Ascending aorta (tissue), 2 donors: ENCODE results near the gene TUBB2A. TPM values are rescaled to one million over a fixed set of nuclear protein-coding genes. Genes with fewer than 3 reads are reported as not detected.
"Not testable (repeated sequence)": the region's sequence is repeated elsewhere in the genome, so short reads cannot be mapped to it uniquely, and the experiment has no call there.

ENCODE experiments used
- DNase-seq, 2 donors: peaks; one replicate each; pipeline ENCODE4 v3.0.0-alpha.2; 2019; ENCODE audit warnings: low spot score in 2 of 2
- H3K27ac ChIP-seq, 2 donors: fragments of 200-600 bp; sonication (generic); one replicate each; pipeline ENCODE4 v1.5.1; 2016 to 2017; ENCODE audit warnings: mild to moderate bottlenecking in 1 of 2
- H3K27me3 ChIP-seq: fragments of 200-600 bp; sonication (generic); one replicate; pipeline ENCODE4 v1.5.1; 2017
- H3K36me3 ChIP-seq, 2 donors: fragments of 200-600 bp; sonication (generic); one replicate each; pipeline ENCODE4 v1.5.1; 2016
- H3K4me1 ChIP-seq, 2 donors: fragments of 200-600 bp; sonication (generic); one replicate each; pipeline ENCODE4 v1.5.1; 2016 to 2017; ENCODE audit warnings: mild to moderate bottlenecking in 1 of 2
- H3K4me3 ChIP-seq, 2 donors: fragments of 200-600 bp; sonication (generic); one replicate each; pipeline ENCODE4 v1.5.1; 2016 to 2017; ENCODE audit warnings: mild to moderate bottlenecking in 1 of 2
- H3K9me3 ChIP-seq, 2 donors: fragments of 200-600 bp; sonication (generic); one replicate each; pipeline ENCODE4 v1.5.1; 2016
- intact Hi-C: fragments of 100-400 bp; cut with DNase I; formaldehyde crosslinking; loops from one replicate; pipeline ENCODE4 v1.15.1; 2023
- total RNA-seq: library from RNA; depleted of rRNA; stranded (reverse); fragments of >200 nt; gene quantifications from one replicate; pipeline ENCODE4 v1.1.0, GENCODE V29; 2016
- TF ChIP-seq, protein P1 (sequence below), 3 experiments: fragments of 200-600 bp in 2 of 3; fragments of 450-650 bp in 1 of 3; sonication (generic) in 2 of 3; IDR thresholded peaks; one replicate each; pipeline ENCODE4 v1.5.1; 2016 to 2019; ENCODE audit warnings: antibody characterized with exemption in 3 of 3, mild to moderate bottlenecking in 1 of 3, moderate library complexity in 1 of 3

Gene TUBB2A
- total RNA-seq, 1 donor from 2014 or later: 121 TPM

DNA sequence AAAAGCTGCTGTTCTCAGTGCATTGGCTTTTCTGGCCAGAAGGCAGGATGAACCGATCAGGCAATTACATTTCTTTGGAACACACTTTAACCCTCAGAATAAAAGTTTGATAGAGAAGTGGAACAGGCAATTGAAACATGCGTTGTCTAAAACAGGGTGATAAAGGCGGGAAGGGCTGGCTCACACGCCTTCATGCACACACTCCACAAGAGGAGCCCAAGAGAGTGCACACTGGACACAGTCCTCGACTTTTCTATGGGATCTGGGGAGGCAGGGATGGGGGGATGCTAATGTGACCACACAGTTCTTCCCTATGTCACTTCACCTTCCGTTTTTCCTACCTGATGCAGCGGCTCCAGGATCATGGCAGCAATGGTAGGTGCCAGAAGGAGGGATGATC, 30.9 kb upstream of the TUBB2A start:
- intact Hi-C loops: no loop called here
- DNase-seq: no peak
- Histone ChIP-seq H3K27ac (no peak overlapping the region), H3K27me3 (no peaks in the 10 kb centered on the region), H3K4me3 (no peak overlapping the region), H3K9me3 (no peaks in the 10 kb centered on the region), H3K36me3 (no peaks in the 10 kb centered on the region), H3K4me1 (no peaks in the 10 kb centered on the region)
- TF ChIP-seq, protein P1, sequence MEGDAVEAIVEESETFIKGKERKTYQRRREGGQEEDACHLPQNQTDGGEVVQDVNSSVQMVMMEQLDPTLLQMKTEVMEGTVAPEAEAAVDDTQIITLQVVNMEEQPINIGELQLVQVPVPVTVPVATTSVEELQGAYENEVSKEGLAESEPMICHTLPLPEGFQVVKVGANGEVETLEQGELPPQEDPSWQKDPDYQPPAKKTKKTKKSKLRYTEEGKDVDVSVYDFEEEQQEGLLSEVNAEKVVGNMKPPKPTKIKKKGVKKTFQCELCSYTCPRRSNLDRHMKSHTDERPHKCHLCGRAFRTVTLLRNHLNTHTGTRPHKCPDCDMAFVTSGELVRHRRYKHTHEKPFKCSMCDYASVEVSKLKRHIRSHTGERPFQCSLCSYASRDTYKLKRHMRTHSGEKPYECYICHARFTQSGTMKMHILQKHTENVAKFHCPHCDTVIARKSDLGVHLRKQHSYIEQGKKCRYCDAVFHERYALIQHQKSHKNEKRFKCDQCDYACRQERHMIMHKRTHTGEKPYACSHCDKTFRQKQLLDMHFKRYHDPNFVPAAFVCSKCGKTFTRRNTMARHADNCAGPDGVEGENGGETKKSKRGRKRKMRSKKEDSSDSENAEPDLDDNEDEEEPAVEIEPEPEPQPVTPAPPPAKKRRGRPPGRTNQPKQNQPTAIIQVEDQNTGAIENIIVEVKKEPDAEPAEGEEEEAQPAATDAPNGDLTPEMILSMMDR (IDR thresholded peaks at IDR 0.05): no peak

DNA sequence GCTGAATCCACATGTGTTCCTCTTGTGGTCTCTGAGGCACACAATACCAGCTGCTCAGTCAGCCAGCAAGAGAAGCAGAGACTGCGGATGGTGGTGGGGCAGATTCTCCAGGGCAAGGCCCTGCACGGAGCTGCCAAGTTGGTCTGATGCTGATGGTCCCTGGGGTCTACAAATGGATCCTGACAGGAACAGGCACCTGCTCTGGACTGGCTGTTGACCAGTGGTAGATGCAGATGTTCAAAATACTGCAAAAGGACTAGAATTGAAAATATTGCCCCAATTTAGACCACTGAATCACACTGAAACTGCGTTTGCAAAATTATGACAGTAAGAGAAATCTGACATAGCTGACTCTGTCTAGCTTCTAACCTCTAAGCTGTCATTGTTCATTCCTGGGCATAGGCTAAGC, 29.6 kb upstream of the TUBB2A start:
- Histone ChIP-seq H3K27me3 (no peaks in the 10 kb centered on the region), H3K36me3 (no peaks in the 10 kb centered on the region), H3K27ac (no peak overlapping the region), H3K4me1 (no peaks in the 10 kb centered on the region), H3K9me3 (no peaks in the 10 kb centered on the region), H3K4me3 (no peak overlapping the region)
- intact Hi-C loops: no loop called here
- no peak for DNase-seq
- TF ChIP-seq, protein P1 (IDR thresholded peaks at IDR 0.05): no peak

DNA sequence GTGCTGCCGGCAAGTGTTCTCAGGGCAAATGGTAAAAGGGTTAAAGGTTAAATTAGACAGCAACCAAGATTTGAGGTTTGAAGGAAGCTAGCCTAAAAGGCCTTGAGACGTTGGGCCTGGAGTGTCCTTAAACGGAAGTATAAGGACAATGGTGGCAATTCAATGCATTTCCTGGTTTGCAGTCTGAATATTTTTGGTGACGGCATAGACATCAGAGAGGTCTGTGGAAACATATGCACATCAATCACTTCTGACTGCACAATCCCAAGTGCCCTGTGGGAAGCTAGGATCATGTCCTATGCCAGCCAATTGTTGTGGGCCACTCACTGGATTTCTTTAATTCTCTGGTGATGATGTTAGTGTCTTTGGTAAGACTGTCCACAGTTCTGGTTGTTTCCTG, 25.7 kb upstream of the TUBB2A start:
- Histone ChIP-seq H3K36me3 (no peaks in the 10 kb centered on the region), H3K9me3 (no peaks in the 10 kb centered on the region), H3K27ac (no peak overlapping the region), H3K27me3 (no peaks in the 10 kb centered on the region), H3K4me1 (no peaks in the 10 kb centered on the region), H3K4me3 (no peak overlapping the region)
- DNase-seq: no peak
- intact Hi-C loops: no loop called here
- TF ChIP-seq, protein P1 (IDR thresholded peaks at IDR 0.05): no peak

DNA sequence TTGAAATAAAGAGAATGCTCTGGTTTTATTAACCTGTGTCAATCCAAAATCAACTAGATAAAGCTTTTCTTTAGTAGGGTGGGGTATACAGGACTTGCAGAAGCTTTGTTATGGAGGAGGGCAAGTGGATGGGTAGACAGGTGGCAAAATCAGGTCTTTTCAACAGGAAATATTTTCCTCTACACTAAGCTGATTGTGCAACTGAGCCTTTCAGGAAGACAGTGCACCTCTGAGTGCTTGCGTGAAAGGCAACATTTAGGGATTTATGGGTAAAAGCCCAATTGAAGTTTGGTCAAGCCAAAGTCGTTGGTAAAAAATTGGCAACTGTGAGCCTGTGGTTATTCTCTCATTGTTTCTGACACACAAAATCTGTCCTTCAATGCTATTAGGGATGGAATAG, 23.8 kb upstream of the TUBB2A start:
- H3K4me3 ChIP-seq: no peak overlapping the region
- TF ChIP-seq, protein P1 (IDR thresholded peaks at IDR 0.05): no peak
- H3K27ac ChIP-seq: no peak overlapping the region
- intact Hi-C loops: no loop called here
- no peak for DNase-seq
- no peaks in the 10 kb centered on the region for H3K9me3 ChIP-seq
- no peaks in the 10 kb centered on the region for H3K36me3 ChIP-seq
- H3K4me1 ChIP-seq: no peaks in the 10 kb centered on the region
- no peaks in the 10 kb centered on the region for H3K27me3 ChIP-seq

DNA sequence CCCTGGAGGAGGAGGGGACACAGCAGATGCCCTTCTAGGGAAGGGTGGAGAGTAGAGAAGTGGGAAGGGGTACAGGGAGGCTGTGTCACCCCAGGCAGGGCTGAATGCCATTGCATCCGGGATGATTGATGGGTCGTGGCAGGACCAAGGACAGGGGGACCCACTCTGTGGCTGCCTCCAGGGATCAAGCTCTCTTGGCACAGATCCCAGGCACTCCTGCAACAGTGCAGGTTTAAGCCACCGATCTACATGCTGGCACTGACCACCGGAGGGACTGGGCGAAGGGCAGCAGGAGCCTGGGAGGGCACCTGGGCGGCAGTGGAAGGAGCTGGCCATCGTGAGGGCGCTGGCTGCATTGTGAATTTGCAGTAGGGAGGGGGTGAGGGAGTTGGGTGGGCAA, 22.6 kb upstream of the TUBB2A start:
- DNase-seq, H3K9me3 ChIP-seq, H3K27ac ChIP-seq, H3K4me1 ChIP-seq, H3K27me3 ChIP-seq, H3K36me3 ChIP-seq, intact Hi-C loops, H3K4me3 ChIP-seq: not testable (repeated sequence)

DNA sequence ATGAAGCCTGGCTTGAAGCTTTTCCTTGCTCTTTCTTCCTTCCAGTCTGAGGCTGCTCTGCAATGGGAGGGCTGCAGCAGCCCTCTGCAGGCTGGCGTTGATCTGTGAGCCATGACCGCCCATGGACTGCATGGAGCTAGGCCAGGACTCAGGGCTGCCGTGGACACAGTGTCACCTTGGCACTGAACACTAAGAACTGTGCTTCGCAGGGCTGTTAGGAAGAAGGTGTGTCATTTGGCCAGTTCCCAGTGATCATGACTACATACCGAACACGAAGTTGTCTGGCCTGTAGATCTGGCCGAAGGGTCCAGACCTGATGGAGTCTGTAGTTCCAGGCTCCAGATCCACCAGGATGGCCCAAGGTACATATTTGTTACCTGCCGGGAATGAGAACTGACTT, 21.3 kb upstream of the TUBB2A start:
- H3K4me1 ChIP-seq, H3K9me3 ChIP-seq, H3K27me3 ChIP-seq, H3K27ac ChIP-seq, DNase-seq, H3K36me3 ChIP-seq, intact Hi-C loops, H3K4me3 ChIP-seq: not testable (repeated sequence)

DNA sequence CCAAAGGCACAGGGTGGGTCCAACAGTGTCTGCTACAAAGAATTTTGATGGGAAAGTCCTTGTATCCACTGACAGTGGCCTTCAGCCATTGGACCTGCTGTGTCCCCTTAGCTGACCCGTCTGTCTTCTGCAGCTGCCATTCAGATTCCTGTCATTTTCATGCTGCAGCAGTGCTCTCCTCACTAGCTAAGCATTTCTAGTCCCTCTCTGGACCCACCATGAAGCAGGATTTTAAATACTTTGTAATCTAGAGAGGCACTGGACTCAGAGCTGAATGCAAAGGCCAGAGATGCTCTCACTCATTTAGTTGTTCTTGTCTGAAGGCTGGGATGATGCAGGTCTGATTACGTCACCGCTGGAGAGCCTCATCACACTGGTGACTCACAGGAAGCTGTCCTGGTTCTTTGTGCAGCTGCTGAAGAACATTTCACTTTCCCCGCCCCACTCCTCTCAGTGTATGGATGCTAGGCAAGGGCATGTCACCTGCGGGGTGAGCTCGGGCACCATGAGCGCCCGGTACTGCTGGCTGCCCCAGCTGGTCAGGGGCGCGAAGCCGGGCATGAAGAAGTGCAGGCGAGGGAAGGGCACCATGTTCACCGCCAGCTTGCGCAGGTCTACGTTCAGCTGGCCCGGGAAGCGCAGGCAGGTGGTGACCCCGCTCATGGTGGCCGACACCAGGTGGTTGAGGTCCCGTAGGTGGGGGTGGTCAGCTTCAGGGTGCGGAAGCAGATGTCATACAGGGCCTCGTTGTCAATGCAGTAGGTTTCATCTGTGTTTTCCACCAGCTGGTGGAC, 19.4 kb upstream of the TUBB2A start:
- intact Hi-C loops: no loop called here
- Histone ChIP-seq H3K36me3 (no peaks in the 10 kb centered on the region), H3K27ac (no peak overlapping the region), H3K4me3 (no peak overlapping the region), H3K9me3 (no peaks in the 10 kb centered on the region), H3K27me3 (no peaks in the 10 kb centered on the region), H3K4me1 (no peaks in the 10 kb centered on the region)
- no peak for DNase-seq
- TF ChIP-seq, protein P1 (IDR thresholded peaks at IDR 0.05): no peak
